NCI-H510A treated with DMSO at 0.1 percent for 48 hours (cell line): ENCODE data around the gene C3orf20.

ENCODE experiments used
- DNase-seq: peaks from one replicate; lab custom pipeline; 2025; lab: John Stamatoyannopoulos, UW

The C3orf20 gene

GRCh38 chr3:14674841-14675240, at the start of gene C3orf20:
Gene C3orf20, plus strand, starts transcription at chr3:14675141. Its CDS starts 7,573 bp downstream, at chr3:14682714.
- DNase-seq: no peak

GRCh38 chr3:14625443-14625842, 49.5 kb upstream of the C3orf20 start:
- no peak for DNase-seq

GRCh38 chr3:14627815-14628214, 47.1 kb upstream of the C3orf20 start:
- DNase-seq: no peak

DNA sequence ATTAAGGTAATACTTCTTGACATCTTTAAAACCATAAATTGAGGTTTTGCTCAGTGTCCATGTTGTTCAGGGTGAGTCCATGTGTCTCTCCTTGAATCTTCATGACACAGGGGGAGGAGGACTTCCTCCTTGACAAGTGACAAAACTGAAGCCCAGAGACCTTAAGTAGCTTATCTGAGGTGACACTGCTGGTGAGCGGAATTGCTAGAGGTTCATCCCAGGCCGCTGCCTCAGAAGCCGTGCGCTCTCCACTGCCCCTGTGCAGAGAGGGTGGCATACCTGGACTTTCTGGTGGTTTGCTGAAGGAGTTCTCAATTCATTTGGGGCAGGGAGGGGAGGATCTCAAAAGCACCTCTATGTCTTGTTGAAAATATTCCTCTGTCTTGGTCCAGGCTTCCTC, 46.5 kb upstream of the C3orf20 start:
- DNase-seq: no peak

- DNase-seq: no peak
These were observed 44.4 kb upstream of the C3orf20 start for GRCh38 chr3:14630404-14631100.

GRCh38 chr3:14631101-14631497, 43.8 kb upstream of the C3orf20 start:
- no peak for DNase-seq

- DNase-seq: no peak
These were observed 43.1 kb upstream of the C3orf20 start for GRCh38 chr3:14631687-14632441.

DNA sequence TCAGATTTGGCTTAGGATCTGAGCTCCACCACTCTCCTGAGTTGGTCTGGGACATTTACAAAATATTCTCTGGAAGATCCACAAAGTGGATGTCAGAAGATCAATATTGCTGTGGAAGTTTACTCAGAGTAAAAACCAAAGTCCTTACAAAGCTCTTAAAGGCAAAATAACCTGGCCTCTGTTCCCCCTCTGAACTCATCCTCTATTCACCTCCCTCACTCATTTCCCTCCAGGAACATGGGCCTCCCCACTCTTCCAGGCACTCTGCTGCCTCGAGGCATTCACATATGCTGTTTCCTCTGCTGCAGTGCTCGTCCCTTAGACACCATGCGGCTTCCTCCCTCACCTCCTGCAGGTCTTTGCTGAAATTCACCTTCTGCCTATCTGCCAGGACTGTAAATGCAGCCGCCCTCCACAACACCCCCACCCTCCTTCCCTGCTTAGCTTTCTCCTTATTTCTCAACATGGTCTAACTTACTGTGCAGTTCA, 42.5 kb upstream of the C3orf20 start:
- no peak for DNase-seq

DNA sequence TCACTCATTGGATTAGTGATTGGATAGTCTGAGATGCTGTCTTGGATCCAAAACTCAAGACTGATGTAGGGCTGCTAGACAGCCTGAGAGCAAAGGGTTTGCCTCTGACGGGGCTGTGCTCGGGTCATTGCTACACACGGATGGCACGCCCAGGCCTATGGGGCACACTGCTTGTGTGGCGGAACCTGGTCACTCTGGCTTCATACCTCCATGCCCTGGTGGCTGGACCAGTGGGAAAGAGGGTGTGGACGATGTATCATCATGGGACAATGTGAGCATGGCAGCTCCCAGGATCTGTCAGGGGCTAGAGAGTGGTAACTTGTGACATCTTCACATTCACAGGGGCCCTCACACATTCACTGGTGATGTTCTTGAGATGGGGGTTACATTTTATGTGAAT, 41.5 kb upstream of the C3orf20 start:
- DNase-seq: no peak

DNA sequence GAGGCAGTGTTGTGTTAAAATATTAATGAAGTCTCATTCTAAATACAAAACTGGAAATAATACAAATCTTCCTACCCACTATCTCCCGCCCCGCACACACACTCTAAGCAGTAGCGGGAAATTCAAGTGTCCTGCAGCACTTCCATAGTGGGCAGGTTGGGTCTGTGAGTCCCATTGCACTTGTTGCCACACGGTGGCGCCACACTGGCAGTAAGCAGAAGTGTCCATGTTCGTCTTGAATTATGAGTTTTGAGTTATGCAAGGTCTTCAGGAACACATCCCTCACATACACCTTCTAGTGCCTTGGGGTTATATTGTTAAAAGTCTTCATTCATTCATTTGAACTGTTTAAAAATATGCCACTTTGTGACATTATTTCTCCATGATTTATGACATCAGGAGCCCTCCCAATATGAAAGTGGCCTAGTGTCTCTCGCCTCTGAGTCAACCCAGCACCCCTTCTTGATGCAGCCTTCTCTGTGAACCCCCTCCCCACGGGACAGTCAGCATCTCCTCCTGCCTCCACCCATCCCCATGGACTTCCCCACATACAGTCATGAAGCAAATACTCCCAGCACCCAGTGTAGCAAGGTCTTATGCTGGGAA, 41.0 kb upstream of the C3orf20 start:
- no peak for DNase-seq

DNA sequence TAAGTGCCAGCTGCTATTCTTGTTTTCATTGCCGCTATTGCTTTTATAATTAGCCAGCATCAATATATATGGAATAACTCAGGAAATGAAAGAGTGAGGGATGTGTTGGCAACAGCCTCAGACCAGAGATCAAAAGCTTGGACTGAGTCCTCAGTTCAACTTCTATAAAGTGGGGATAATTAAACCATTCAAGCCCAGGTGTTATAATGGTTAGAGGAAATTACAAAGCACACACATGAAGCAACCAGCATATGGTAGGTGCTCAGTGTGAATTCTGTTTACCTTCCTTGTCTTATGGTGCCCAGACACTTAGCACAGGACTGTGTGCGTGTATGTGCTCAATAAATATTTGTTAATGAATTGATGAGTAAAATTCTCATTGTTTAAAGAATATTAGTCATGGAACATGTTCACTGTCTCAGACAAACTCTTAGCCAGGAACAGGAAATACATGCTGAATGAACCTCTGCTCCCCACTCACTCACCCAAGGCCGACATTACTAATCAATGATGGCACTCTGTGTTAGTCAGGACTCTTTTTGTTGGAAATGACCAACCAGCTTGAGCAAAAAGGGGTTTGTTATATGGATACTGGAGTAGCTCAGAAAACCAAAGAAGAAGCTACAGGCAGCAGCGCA, 40.1 kb upstream of the C3orf20 start:
- no peak for DNase-seq

GRCh38 chr3:14636496-14637087, 38.3 kb upstream of the C3orf20 start:
- DNase-seq: no peak

DNA sequence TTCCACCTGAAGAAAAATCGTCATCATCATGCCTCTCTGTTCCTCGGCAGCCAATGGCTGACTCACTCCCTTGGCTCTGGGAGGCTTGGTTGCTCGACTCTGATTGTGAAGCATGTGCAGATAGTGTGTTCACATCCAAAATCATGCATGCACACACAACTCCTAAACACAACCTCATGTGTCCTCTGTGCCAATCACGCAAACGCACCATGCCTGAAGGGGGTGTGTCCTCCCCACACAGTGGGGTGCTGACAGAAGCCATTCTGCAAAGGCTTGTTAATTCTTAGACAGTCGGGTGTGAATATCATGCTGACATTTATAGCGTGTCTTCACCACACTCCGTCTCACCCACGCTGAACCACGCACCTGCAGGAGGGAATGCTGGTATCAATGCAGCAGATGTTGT, 34.8 kb upstream of the C3orf20 start:
- DNase-seq: no peak

DNA sequence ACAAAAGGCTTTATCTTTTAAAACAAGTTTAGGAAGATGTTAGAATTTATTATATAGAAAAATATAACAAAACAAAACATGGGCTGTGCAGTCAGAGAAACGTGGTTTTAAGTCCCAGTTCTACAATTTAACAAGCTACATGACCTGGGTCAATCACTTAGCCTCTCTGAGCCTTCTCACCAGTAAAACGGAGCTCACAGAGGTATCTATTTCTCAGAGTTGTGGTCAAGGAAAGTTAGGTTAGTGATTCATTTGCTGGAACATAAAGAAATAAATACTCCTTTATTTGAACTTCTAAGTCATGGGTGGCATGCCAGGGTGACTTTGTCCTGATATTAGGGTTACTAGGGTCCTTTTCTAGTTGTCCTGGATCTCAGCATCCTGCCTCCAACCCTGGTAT, 34.2 kb upstream of the C3orf20 start:
- no peak for DNase-seq

GRCh38 chr3:14641346-14641745, 33.6 kb upstream of the C3orf20 start:
- DNase-seq: no peak

DNA sequence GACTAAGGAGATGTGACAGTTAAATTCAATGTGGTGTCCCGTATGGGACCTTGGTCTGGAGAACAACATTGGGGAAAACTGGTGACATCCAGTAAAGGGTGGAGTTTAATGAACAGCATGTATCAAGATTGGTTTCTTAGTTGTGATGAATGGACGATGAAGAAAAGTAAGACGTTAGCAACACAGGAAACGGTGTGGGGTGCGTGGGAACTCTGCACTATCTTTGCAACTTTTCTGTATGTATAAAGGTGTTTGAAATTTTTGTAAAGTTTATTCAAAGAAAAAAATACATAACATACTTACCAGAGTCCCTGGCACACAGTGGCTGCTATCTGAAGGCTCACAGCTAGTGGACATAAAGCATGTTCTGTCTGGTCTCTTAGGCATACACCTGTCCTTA, 29.5 kb upstream of the C3orf20 start:
- DNase-seq: no peak

GRCh38 chr3:14646131-14646573, 28.8 kb upstream of the C3orf20 start:
- no peak for DNase-seq

- no peak for DNase-seq
These were observed 28.1 kb upstream of the C3orf20 start for GRCh38 chr3:14646589-14647413.

DNA sequence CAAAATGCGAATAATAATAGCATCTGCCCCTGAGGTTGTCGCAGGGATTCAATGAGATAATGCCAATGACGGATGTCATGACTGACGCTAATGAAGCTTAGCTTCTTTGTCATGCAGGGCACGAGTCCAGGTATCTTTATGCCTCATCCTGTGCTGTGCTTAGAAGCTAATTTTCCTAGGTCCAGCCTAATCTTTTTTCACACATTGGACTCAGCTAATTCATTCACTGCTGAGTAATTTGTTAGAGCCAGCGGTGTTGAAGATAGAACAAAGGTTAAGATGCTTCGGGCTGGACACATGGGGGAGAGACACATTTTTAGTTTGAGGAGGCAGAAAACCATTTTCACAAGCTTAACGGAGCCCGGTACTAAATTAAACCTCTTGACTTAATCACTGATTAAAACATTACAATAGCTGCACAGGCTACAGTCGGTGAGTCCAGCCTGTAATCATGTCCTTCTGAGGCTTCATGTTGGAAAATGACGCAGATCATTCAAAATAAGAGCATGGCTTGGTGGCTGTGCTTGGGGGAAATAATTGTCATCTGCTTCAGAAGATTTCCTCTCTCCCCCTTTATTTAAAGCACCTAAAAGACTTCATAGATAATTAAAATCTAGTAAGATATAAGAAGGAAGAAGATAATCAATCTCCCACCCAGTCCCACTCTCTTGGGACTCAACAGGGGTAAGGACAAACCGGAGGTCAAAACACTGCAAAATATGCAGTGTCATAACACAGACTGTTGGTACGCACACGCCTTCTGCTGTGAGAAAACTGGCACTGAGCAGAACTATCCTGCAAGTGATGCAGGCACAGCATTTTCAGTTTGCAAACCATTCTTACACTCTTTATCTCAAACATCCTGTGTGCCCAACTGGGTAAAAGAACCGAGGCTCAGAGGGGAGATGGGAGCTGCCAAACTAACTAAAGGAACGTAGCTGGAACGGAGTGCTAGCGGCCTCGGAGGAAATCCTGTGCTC, 26.7 kb upstream of the C3orf20 start:
- DNase-seq: no peak

- no peak for DNase-seq
These were observed 25.5 kb upstream of the C3orf20 start for GRCh38 chr3:14649466-14649865.
